K562 (cell line): ENCODE measurements around the gene MTOR. TPM values are rescaled to one million over a fixed set of nuclear protein-coding genes. Genes with fewer than 3 reads are reported as not detected.
"Not testable (repeated sequence)": the region's sequence is repeated elsewhere in the genome, so short reads cannot be mapped to it uniquely, and the experiment has no call there.

ENCODE experiments used
- ATAC-seq: fragments of 200-7000 bp; cut with Tn5 transposase; 3 replicates; pipeline ENCODE4 v1.9.1; 2020; ENCODE audit warnings: moderate library complexity
- BruUV-seq: library from RNA; stranded (reverse); fragments of 400-500 nt; replicated peaks from 2 replicates; lab custom pipeline; 2021; lab: Mats Ljungman, UMichigan
- CTCF ChIA-PET: fragments of 300-600 bp; formaldehyde crosslinking; extraction: SDS; loops from one replicate; lab custom pipeline; 2021; ENCODE audit warnings: low intra/inter-chr PET ratio; lab: Yijun Ruan, JAX
- POLR2A ChIA-PET: fragments of 300-600, 350-650 bp; sonication (Branson Sonifier 250); formaldehyde crosslinking; extraction: SDS; loops from one replicate; lab custom pipeline; 2021; ENCODE audit warnings: antibody characterized with exemption, inconsistent platforms; lab: Yijun Ruan, JAX
- DNase-seq, 4 experiments: peaks; one replicate each; pipeline versions ENCODE4 v3.0.0 to v3.0.0-alpha.2; 2011 to 2018; ENCODE audit warnings: low spot score in 3 of 4, mixed read lengths in 3 of 4; ENCODE audit errors: extremely low read depth in 1 of 4
- FAIRE-seq: peaks from 2 replicates; lab custom pipeline; 2011; peaks lifted over from hg19 to GRCh38; lab: Jason Lieb, UNC
- H2AFZ ChIP-seq: 2 replicates; pipeline ENCODE4 v1.6.0; 2011; ENCODE audit warnings: low read depth, low read length, control low read depth, inconsistent platforms
- H3K27ac ChIP-seq: fragments of 200-600 bp; 3 replicates; pipeline ENCODE4 v1.8.0; 2011; ENCODE audit warnings: low read depth, mild to moderate bottlenecking, control low read depth, inconsistent platforms, low read length, moderate library complexity, mixed read lengths; ENCODE audit errors: extremely low read depth
- H3K27me3 ChIP-seq, 2 experiments: fragments of 300-600 bp in 1 of 2; 2 replicates in 1 of 2; 3 replicates in 1 of 2; pipeline versions ENCODE4 v1.6.0 to v1.8.0; 2011; ENCODE audit warnings: inconsistent platforms in 2 of 2, low read length in 2 of 2, mild to moderate bottlenecking in 1 of 2, mixed read lengths in 1 of 2, moderate library complexity in 1 of 2; ENCODE audit not compliant: control insufficient read depth in 2 of 2, insufficient read depth in 2 of 2
- H3K36me3 ChIP-seq: fragments of 300-600 bp; 3 replicates; pipeline ENCODE4 v1.8.0; 2011; ENCODE audit warnings: mild to moderate bottlenecking, low read length, inconsistent platforms; ENCODE audit not compliant: control insufficient read depth, insufficient read depth
- H3K4me1 ChIP-seq, 2 experiments: fragments of 200-600 bp in 1 of 2; replicated peaks in 1 of 2; 2 replicates in 1 of 2; 3 replicates in 1 of 2; pipeline versions ENCODE4 v1.5.1 to v1.8.0; 2011; ENCODE audit warnings: inconsistent platforms in 2 of 2, low read length in 2 of 2, mild to moderate bottlenecking in 1 of 2, mixed read lengths in 1 of 2, moderate library complexity in 1 of 2; ENCODE audit not compliant: control insufficient read depth in 2 of 2, insufficient read depth in 2 of 2
- H3K4me2 ChIP-seq: 2 replicates; pipeline ENCODE4 v1.6.1; 2011; ENCODE audit warnings: low read length, control low read depth, inconsistent platforms, mixed read lengths; ENCODE audit not compliant: insufficient read depth
- H3K4me3 ChIP-seq: fragments of 200-600 bp; sonication (generic), shearing (Covaris generic); 2 replicates; pipeline ENCODE4 v1.5.1; 2016; ENCODE audit warnings: control low read depth, inconsistent platforms
- H3K79me2 ChIP-seq: fragments of 200-600 bp; 3 replicates; pipeline ENCODE4 v1.8.0; 2011; ENCODE audit warnings: low read length, inconsistent platforms; ENCODE audit not compliant: control insufficient read depth, insufficient read depth
- H3K9ac ChIP-seq, 2 experiments: 2 replicates each; pipeline versions ENCODE4 v1.6.0 to v1.6.1; 2011; ENCODE audit warnings: low read depth in 2 of 2, low read length in 2 of 2, control low read depth in 1 of 2, inconsistent platforms in 1 of 2, mild to moderate bottlenecking in 1 of 2, mixed read lengths in 1 of 2; ENCODE audit not compliant: insufficient read depth in 1 of 2
- H3K9me1 ChIP-seq: one replicate; pipeline ENCODE4 v1.6.0; 2011; ENCODE audit warnings: inconsistent platforms, mild to moderate bottlenecking, low read length, moderate library complexity; ENCODE audit not compliant: control insufficient read depth, insufficient read depth
- H3K9me3 ChIP-seq: replicated peaks from 2 replicates; pipeline ENCODE4 v1.5.1; 2011; ENCODE audit warnings: low read depth, low read length, inconsistent platforms; ENCODE audit not compliant: control insufficient read depth, insufficient read depth
- H4K20me1 ChIP-seq: replicated peaks from 2 replicates; pipeline ENCODE4 v1.6.1; 2011; ENCODE audit warnings: low read length, inconsistent platforms, mixed read lengths; ENCODE audit not compliant: control insufficient read depth, insufficient read depth
- ADNP ChIP-seq: fragments of 200-800 bp; sonication (Bioruptor generic); IDR thresholded peaks from 2 replicates; pipeline ENCODE4 v1.6.1; 2016; ENCODE audit warnings: missing genetic modification characterization, missing compliant biosample characterization
- BCOR ChIP-seq: fragments of 450-650 bp; IDR thresholded peaks from 2 replicates; pipeline ENCODE4 v1.6.1; 2016
- ETV6 ChIP-seq, 3 experiments: fragments of 150-350 bp in 1 of 3; sonication (generic) in 1 of 3; formaldehyde crosslinking in 1 of 3; IDR thresholded peaks; 2 replicates each; pipeline versions ENCODE4 v1.6.1 to v1.8.0; 2014 to 2022; ENCODE audit warnings: borderline replicate concordance in 2 of 3, low read depth in 2 of 3, antibody characterized with exemption in 1 of 3, low read length in 1 of 3, mild to moderate bottlenecking in 1 of 3, missing genetic modification reagents in 1 of 3
- HMG20A ChIP-seq: fragments of 450-650 bp; formaldehyde crosslinking; conservative IDR thresholded peaks from 2 replicates; pipeline ENCODE4 v1.4.0; 2020; ENCODE audit warnings: mild to moderate bottlenecking, mixed read lengths
- IFI16 ChIP-seq: fragments of 250-450 bp; sonication (Bioruptor Pico); IDR thresholded peaks from 2 replicates; pipeline ENCODE4 v2.1.2; 2022; ENCODE audit warnings: mild to moderate bottlenecking, inconsistent platforms
- ILK ChIP-seq: fragments of 450-650 bp; IDR thresholded peaks from 2 replicates; pipeline ENCODE4 v1.6.1; 2016; ENCODE audit warnings: missing genetic modification characterization, low read depth, mild to moderate bottlenecking, missing compliant biosample characterization, moderate library complexity, borderline replicate concordance
- MTA3 ChIP-seq: fragments of 450-650 bp; formaldehyde crosslinking; IDR thresholded peaks from 2 replicates; pipeline ENCODE4 v1.6.1; 2017; ENCODE audit warnings: mild to moderate bottlenecking, borderline replicate concordance
- NFIC ChIP-seq: fragments of 450-650 bp; IDR thresholded peaks from 2 replicates; pipeline ENCODE4 v1.6.1; 2017; ENCODE audit warnings: mild to moderate bottlenecking, inconsistent platforms
- PHB ChIP-seq: fragments of 250-450 bp; sonication (Bioruptor Pico); IDR thresholded peaks from 2 replicates; pipeline ENCODE4 v1.5.0; 2021
- POLR2A ChIP-seq: fragments of 450-650 bp; conservative IDR thresholded peaks from 2 replicates; pipeline ENCODE4 v1.6.1; 2016
- SUPT5H ChIP-seq: fragments of 450-650 bp; IDR thresholded peaks from 2 replicates; pipeline ENCODE4 v1.6.1; 2016
- YBX1 ChIP-seq: fragments of 450-650 bp; IDR thresholded peaks from 2 replicates; pipeline ENCODE4 v1.7.1; 2016; ENCODE audit warnings: mild to moderate bottlenecking
- ZNF146 ChIP-seq: IDR thresholded peaks from one replicate; pipeline ENCODE4 v1.6.1; 2018; ENCODE audit warnings: missing compliant biosample characterization; ENCODE audit not compliant: unreplicated experiment
- ZNF212 ChIP-seq: fragments of 450-650 bp; formaldehyde crosslinking; IDR thresholded peaks from 2 replicates; pipeline ENCODE4 v1.4.0; 2020; ENCODE audit warnings: mild to moderate bottlenecking
- ZNF699 ChIP-seq: fragments of 250-450 bp; sonication (Bioruptor Pico); IDR thresholded peaks from 2 replicates; pipeline ENCODE4 v1.8.0; 2021; ENCODE audit warnings: mild to moderate bottlenecking, moderate library complexity; ENCODE audit not compliant: insufficient replicate concordance
- WGBS: fragments of 100-300 bp; shearing (Covaris generic); methylation state at CpG from one replicate; pipeline ENCODE4 v1.1.6; 2016; ENCODE audit warnings: low coverage, mixed read lengths; ENCODE audit not compliant: insufficient coverage; ENCODE audit errors: missing lambda C conversion rate; 5-methylcytosine and 5-hydroxymethylcytosine counted together
- in situ Hi-C: fragments of 300-500 bp; cut with MboI; formaldehyde crosslinking; loops from 4 replicates; pipeline ENCODE4 v1.15.0; 2018; ENCODE audit warnings: inconsistent platforms, mixed read lengths
- intact Hi-C: fragments of 100-400 bp; cut with micrococcal nuclease; formaldehyde crosslinking; loops from 2 replicates; pipeline ENCODE4 v1.14.2; 2022
- polyA plus RNA-seq, 8 experiments: library from polyadenylated mRNA; depleted of rRNA in 4 of 8; stranded (reverse) in 5 of 8; unstranded in 3 of 8; fragments of >200 nt; fragmentation: Nextera tagmentation in 2 of 8; fragmentation: Illumina TruSeq in 1 of 8; extraction: Ambion mirVana in 2 of 8; extraction: Trizol in 1 of 8; gene quantifications; 2 replicates each; pipeline versions ENCODE4 v1.2.1 to v1.2.3, GENCODE V29; 2011 to 2014; ENCODE audit warnings: inconsistent platforms in 1 of 8, missing spikeins in 1 of 8
- total RNA-seq, 7 experiments: library from RNA; depleted of rRNA in 6 of 7; stranded (reverse); fragments of >200 nt in 6 of 7; fragmentation: Illumina TruSeq in 2 of 7; extraction: Trizol in 2 of 7; gene quantifications; 2 replicates each; pipeline versions ENCODE4 v1.2.1 to v1.2.3, GENCODE V29; 2011 to 2021; ENCODE audit warnings: low replicate concordance in 1 of 7
- TF ChIP-seq, protein P1 (sequence below): fragments of 250-450 bp; sonication (Bioruptor Pico); IDR thresholded peaks from 2 replicates; pipeline ENCODE4 v1.4.0; 2020; ENCODE audit warnings: mild to moderate bottlenecking, moderate library complexity, borderline replicate concordance

Gene MTOR
- total and polyA plus RNA-seq, 9 of the 15 experiments (the other 6 are each of a cell fraction or from before 2014, with no cell fraction given): 11.4 to 71.4 (median 52.2) TPM

DNA sequence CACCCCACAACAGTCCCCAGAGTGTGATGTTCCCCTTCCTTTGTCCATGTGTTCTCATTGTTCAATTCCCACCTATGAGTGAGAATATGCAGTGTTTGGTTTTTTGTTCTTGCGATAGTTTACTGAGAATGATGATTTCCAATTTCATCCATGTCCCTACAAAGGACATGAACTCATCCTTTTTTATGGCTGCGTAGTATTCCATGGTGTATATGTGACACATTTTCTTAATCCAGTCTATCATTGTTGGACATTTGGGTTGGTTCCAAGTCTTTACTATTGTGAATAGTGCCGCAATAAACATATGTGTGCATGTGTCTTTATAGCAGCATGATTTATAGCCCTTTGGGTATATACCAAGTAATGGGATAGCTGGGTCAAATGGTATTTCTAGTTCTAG, 178.6 kb downstream of the MTOR start:
- intact Hi-C loops, H3K27ac ChIP-seq, H3K27me3 ChIP-seq, H2AFZ ChIP-seq, CTCF ChIA-PET, FAIRE-seq, ATAC-seq, H3K4me2 ChIP-seq, POLR2A ChIA-PET, H3K9me1 ChIP-seq, BruUV-seq, DNase-seq, H3K9ac ChIP-seq, H4K20me1 ChIP-seq, H3K4me1 ChIP-seq, in situ Hi-C loops, H3K79me2 ChIP-seq, H3K9me3 ChIP-seq, H3K4me3 ChIP-seq: not testable (repeated sequence)
- 100% methylated on average over 2 of the region's 3 CpGs for WGBS
- TF ChIP-seq NFIC: 0 out of 2 replicates have a peak, but pooled peaks have one; percentile 16
- peak; percentile 25 for TF ChIP-seq ZNF146 (CRISPR knock-in tag)
- TF ChIP-seq SUPT5H: 0 out of 2 replicates have a peak, but pooled peaks have one; percentile 22
- 0 out of 2 replicates have a peak, but pooled peaks have one; percentile 22 for TF ChIP-seq POLR2A
- TF ChIP-seq BCOR: peak; percentile 52; the same call in 1 of the 2 replicates
- H3K36me3 ChIP-seq: peaks cover 68% of the 10 kb centered on the region

DNA sequence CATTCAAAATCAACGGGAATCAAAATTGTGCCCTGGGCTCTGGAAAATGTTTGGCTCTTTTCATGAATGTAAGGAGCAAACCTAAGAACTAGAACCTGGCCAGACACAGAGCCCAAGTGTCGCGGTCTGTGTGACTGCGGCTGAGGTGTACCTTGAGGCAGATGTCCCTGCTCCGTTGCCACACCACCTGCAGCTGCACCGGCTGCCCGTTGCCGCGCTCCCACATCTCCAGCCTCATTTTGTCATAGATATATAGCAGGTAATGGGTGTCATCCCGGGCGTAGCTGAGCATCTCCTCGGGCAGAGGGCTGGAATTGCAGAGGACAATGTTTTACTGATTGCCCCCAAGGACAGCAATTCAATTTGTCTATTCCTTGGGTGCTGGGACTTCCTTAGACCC, 181.4 kb downstream of the MTOR start:
- Histone ChIP-seq H2AFZ (no peak overlapping the region), H3K9me1 (no peaks in the 10 kb centered on the region), H3K4me1 (no peaks in the 10 kb centered on the region), H3K4me2 (no peak overlapping the region), H3K9ac (no peak overlapping the region), H3K79me2 (no peaks in the 10 kb centered on the region), H3K36me3 (peaks cover 69% of the 10 kb centered on the region), H3K27ac (no peak overlapping the region), H3K9me3 (no peaks in the 10 kb centered on the region), H3K27me3 (no peaks in the 10 kb centered on the region), H4K20me1 (no peaks in the 10 kb centered on the region), H3K4me3 (no peak overlapping the region)
- ChIA-PET CTCF (no interaction called here), POLR2A (interaction anchor here (0.6 to 2.8 kb wide), 6 partner anchors 8 to 29 kb away, joined by 3 to 13 read pairs (median 4); partner anchors contain the start of gene EXOSC10)
- FAIRE-seq: no peak
- intact Hi-C loops (no loop called here), in situ Hi-C loops (no loop called here)
- no TSS peak for BruUV-seq
- no peak for DNase-seq
- no peak for ATAC-seq
- WGBS: 93% methylated on average over 11 of the region's 12 CpGs
- no peak for TF ChIP-seq ETV6 (IDR thresholded peaks at IDR 0.05; ENCODE audit: borderline replicate concordance in 1 of 2, low read depth in 2 of 2, low read length in 1 of 2)
- TF ChIP-seq ETV6 (CRISPR knock-in tag; IDR thresholded peaks at IDR 0.05; ENCODE audit: borderline replicate concordance): no peak
- TF ChIP-seq ADNP (tag): no peak
- TF ChIP-seq PHB (CRISPR knock-in tag): no peak
- TF ChIP-seq ILK (tag): no peak
- TF ChIP-seq YBX1: no peak
- TF ChIP-seq, protein P1, sequence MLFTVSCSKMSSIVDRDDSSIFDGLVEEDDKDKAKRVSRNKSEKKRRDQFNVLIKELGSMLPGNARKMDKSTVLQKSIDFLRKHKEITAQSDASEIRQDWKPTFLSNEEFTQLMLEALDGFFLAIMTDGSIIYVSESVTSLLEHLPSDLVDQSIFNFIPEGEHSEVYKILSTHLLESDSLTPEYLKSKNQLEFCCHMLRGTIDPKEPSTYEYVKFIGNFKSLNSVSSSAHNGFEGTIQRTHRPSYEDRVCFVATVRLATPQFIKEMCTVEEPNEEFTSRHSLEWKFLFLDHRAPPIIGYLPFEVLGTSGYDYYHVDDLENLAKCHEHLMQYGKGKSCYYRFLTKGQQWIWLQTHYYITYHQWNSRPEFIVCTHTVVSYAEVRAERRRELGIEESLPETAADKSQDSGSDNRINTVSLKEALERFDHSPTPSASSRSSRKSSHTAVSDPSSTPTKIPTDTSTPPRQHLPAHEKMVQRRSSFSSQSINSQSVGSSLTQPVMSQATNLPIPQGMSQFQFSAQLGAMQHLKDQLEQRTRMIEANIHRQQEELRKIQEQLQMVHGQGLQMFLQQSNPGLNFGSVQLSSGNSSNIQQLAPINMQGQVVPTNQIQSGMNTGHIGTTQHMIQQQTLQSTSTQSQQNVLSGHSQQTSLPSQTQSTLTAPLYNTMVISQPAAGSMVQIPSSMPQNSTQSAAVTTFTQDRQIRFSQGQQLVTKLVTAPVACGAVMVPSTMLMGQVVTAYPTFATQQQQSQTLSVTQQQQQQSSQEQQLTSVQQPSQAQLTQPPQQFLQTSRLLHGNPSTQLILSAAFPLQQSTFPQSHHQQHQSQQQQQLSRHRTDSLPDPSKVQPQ: no peak
- no peak for TF ChIP-seq IFI16 (CRISPR knock-in tag)
- TF ChIP-seq ZNF212 (CRISPR knock-in tag): no peak
- no peak for TF ChIP-seq HMG20A (CRISPR knock-in tag)
- TF ChIP-seq ZNF699 (CRISPR knock-in tag): no peak
- TF ChIP-seq MTA3: no peak
